Fibroblast of skin of abdomen (primary cell): Measurements from ENCODE around the gene ADCK2. TPM values are rescaled to one million over a fixed set of nuclear protein-coding genes. Genes with fewer than 3 reads are reported as not detected.
"Not testable (repeated sequence)": the region's sequence is repeated elsewhere in the genome, so short reads cannot be mapped to it uniquely, and the experiment has no call there.

Source experiments
- DNase-seq: peaks from one replicate; pipeline ENCODE4 v3.0.0-alpha.2; 2013
- polyA plus RNA-seq, 2 experiments: library from polyadenylated mRNA; unstranded; fragments of 120-200 nt; gene quantifications; one replicate each; pipeline ENCODE4 v1.2.1, GENCODE V29; 2013; ENCODE audit not compliant: insufficient read length in 2 of 2

The ADCK2 gene, protein sequence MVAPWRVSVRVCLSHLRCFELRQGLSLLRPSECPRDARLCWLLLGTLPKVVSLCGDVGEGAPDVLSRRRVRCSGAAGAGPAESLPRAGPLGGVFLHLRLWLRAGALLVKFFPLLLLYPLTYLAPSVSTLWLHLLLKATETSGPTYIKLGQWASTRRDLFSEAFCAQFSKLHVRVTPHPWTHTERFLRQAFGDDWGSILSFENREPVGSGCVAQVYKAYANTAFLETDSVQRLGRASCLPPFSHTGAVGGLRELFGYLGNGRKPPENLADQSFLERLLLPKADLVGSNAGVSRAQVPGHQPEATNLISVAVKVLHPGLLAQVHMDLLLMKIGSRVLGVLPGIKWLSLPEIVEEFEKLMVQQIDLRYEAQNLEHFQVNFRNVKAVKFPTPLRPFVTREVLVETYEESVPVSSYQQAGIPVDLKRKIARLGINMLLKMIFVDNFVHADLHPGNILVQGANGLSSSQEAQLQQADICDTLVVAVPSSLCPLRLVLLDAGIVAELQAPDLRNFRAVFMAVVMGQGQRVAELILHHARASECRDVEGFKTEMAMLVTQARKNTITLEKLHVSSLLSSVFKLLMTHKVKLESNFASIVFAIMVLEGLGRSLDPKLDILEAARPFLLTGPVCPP
- polyA plus RNA-seq (2013, experiment 1 of 2; ENCODE audit: insufficient read length), result 14.5 TPM
- polyA plus RNA-seq (2013, experiment 2 of 2; ENCODE audit: insufficient read length), result 13.5 TPM

DNA sequence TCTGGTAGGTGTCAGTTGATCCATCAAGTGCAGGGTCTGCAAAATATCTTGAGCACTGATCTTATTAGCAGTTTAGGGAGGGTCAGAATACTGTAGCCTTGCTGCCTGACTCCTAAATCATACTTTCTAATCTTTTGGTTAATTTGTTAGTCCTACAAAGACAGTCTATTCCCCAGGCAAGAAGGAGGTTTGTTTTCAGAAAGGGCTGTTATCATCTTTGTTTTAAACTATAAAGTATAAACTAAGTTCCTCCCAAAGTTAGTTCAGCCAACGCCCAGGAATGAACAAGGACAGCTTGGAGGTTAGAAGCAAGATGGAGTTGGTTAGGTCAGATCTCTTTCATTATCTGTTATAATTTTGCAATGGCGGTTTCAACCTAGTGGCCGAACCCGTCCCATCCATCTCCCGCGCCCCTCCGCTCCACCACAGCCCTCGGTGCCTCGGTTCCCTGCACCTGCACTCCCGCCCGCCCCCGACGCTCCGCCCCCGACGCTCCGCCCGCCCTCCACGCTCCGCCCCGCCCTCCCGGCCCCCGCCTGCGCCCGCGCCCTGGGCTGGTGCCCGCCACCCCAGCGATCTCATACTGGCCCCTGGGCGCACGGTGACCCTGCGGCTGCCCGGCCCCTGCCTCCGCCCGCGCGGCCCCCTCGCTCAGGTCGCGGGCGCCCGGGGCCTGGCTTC is at the start of gene ADCK2:
ADCK2 (plus strand) TSS at position 564 of the 681 bp plus-strand sequence. CDS start 386 bp downstream, outside the sequence.
- no peak for DNase-seq

DNA sequence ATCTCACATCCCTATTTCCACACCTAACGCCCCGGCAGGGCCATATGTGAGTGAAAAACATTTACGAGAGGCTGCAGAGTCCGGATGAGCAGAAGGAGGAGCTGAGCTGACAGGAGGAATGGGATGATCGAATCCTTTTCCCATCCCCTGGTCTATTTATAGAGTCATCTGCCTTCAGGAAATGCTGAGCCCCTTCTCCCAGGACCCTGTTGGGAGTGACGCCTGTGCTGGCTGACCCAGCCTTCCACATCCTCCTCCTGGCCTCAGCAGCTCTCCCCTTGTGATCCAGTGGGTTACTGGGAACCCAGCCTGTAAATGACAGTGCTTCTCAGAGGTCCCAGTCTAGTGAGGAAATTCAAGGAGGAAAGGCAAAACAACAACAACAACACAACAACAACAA is 48.8 kb upstream of the ADCK2 start:
- DNase-seq, result peak; percentile 39

DNA sequence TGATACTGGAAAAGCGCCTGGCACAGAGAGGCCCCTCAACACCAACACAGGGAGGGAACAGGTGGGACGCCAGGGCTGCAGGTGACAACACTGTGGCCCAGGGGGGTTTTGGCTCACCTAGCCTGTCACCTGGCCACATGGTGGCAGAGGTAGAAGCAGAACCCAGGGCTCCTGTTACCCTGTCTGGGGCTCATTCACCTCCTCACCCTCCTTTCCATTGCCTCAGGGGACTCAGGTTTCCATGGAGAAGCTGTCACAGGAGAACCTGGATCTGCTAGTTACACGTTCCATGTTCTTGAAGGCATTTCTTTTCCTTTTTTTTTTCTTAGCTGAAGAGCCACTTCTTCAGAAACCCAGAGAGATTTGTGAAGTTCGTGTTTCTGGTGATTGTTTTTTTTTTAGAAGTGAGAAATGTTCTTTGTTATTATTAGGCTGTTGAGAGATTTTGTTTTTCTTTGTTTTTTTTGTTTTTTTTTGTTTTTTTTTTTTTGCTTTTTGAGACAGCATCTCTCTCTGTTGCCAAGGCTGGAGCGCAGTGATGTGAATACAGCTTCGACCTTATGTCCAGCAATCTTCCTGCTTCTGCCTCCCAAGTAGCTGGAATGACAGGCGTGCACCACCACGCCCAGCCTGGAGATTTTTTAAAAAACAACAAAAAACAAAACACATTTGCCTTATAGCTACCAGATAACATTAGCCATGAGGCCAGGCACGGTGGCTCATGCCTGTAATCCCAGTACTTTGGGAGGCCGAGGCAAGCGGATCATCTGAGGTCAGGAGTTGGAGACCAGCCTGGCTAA is 48.2 kb upstream of the ADCK2 start:
- DNase-seq, result no peak

DNA sequence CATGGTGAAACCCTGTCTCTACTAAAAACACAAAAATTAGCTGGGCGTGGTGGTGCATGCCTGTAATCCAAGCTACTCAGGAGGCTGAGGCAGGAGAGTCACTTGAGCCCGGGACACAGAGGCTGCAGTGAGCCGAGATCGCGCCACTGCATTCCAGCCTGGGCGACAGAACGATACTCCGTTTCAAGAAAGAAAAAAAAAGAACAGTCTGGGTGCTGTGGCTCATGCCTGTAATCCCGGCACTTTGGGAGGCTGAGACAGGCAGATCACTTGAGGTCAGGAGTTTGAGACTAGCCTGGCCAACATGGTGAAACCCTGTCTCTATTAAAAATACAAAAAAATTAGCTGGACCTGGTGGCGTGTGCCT is 47.6 kb upstream of the ADCK2 start:
- DNase-seq, result not testable (repeated sequence)

DNA sequence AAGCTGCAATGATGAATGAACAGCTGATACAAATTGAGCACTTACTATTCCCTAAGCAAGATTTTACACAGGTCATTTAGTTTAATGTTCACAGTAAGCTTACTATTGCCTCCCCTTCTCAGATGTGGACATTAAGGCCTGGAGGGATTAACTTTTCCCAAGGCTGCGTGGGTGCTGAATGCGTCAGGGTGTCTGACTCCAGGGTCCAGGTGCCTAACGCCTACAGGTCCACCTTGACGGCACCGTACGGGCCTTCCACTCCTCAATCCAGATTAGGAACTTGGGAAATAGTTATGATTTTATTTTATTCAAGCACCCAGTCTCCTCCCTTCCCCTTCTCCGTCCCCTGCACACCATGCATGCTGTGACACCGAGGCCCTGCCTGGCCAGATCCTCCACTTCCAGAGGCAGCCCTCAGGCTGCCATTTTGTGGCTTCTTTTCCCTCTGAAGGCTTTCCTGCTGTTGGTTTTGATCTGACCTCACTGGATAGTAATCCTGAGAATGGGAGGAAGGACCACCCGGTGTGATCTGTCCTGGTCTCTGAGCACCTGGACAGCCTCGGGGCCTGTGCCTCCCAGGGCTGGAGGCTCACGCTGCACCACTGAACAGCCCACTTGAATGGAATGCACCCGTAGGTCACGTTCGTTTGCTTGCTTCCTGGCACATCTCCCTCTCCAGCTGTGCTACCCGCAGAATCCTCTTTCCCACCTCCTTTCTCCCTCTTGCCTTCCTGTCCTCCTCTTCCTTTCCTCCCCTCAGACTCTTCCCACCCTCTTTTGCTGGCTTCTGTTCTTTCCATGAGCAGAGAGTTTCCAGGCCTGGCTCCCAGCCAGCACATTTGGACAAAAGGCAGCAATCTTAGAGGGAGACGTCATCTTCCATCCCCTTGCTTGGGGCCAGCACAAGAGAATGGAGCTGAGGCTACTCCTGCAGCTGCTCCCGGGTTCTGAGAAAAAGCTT is 46.6 kb upstream of the ADCK2 start:
- peak; percentile 98 for DNase-seq

DNA sequence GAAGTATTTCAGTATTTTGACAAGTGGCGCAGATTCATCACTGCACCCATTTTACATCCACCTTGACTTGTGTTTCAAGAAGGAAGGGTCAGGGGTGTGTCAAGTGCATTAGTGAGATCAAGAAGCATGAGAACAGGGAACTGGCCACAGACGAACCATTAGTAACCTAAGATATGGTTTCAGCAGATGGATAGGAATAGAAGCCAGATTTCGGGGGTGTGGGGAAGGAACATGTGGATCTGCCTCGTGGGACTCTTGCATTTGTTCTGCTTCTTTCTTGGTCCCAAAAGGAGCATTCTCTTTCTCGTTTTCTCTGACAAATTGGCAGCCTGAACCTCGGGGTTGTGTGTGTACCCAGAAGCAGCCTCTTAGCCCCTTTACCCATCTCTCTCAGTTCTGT is 41.7 kb upstream of the ADCK2 start:
- DNase-seq, result no peak

DNA sequence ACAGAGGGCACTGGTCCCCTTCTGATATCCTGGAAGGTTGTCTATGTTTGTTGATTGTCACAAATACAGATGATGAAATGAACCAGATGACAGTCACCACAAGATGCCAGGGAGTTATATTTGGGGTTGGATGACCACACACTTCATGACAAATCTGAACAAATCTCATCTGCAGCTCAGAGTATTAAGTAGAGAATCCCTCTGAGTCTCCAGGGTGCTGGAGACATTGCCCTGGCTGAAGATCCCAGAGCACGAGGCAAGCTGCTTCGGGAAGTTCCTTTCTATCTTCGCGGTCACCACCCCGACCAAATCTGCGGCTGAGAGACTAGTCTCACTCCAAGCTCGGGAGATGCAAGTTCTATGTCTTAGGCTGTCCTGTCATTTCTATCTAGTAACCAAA is 41.1 kb upstream of the ADCK2 start:
- DNase-seq, result no peak

DNA sequence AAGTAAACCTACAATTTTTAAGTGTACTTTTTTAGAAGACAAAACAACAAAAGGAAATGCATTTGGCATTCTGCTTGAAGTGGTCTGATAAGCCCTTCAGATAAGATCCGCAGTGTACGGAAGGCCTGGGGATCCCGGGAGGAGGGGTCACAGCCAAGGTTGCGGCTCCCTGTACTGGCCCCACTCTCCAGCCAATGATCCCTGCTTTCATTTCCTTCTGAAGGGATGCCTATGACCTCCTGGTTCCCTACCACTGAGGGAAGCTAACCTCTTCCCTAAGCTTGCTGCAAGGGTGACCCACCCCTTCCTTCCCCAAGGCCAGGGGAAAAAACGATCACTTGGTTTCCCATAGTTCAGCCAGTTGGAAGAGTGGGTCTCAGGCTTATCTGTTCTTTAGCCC is 37.4 kb upstream of the ADCK2 start:
- DNase-seq, result no peak

DNA sequence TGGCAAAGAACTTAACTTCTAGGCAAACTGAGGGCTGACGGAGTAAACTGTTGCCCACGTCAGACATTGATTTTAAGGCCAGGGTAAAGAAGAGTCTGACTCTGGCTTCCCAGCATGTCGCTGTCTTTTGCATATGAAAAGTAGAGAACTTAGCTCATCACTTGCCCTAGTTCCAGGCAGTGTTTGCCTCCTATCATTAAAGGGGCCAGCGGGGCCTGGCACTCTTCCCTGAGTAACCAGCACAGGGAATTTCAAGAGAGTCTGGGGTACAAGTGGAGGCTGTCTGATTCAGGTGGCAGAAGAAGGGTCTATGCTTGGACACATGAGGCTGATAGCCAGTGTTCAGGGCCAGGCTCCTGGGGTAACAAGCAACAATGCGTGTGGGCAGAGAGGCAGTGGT is 36.9 kb upstream of the ADCK2 start:
- DNase-seq, result no peak

DNA sequence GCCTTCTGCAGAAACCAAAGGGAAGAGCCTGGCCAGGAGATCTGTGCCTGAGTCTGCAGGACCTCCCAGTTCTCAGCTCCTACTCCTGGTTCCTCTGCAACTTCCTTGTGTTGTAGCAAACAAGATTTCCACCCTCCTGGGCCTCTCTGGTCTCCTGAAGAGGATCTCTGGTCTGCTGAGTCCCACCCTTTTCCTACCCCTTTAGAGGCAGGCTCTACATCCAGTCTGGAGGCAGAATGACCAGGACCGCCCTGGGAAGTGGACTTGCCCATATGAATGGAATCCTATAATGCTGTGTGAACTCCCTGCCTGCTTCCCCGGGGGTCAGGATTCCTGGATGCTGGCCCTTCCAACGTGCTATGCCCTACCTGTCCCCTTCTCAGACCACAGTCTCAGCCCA is 35.3 kb upstream of the ADCK2 start:
- DNase-seq, result no peak

DNA sequence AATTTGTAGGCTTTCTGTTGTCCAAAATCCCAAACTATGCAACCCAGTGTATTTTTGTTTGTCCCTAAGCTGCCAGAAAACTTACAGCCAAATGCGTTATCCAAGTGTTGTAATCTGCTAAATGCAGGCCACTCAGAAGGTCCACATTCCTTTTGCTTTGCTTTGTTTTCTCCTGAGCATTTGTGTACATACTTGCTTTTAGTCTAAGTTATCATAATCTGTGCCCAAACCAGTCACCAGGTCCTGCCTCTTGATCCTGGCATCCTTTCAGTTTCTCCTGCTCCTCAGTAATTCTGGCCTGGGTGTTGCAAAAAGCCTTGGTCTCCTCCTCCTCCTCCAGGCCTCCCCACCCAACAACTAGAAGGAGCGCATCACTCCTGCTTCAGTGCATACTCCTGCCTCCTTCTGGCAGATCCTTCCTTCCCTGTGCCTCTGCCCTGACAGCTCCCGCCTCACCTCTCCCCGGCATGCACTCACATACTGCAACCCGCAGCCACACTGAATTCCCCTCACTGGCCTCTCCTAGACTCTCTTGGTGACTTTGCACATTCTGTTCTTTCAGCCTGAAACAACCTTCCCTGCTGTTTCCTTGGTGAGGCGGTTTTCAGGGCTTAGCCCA is 34.5 kb upstream of the ADCK2 start:
- DNase-seq, result peak; percentile 40

DNA sequence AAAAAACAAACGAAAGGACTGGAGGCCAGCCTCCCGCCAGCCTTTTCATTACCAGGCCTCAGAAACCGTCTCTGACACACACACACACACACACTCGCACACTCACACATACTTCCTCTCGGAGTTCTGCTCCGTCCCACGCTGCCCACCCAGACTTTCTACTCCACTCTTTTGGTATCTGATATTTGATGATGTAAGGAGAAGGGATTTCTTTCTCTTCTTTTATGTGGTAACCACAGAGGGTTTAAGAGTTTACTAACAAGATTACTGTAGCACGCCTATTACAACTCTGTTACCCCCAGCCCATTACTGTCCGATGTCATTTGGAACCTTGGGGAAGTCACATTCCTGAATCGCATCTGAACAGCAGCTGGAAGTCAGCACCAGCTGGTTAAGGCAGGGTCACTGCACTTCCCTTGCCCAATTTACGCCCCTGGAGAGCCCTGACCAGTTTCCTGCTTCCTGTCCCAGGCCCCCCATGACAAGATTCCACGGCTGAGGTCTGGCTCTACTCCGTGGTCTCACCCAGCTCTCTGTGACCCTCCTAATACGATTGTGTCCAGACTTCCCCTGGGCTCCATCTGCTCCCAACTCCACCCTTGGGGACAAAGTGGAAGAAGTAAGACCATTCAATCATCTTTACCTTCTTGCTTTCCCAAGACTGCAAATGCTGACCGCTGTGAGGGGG is 33.2 kb upstream of the ADCK2 start:
- DNase-seq, result peak; percentile 88

DNA sequence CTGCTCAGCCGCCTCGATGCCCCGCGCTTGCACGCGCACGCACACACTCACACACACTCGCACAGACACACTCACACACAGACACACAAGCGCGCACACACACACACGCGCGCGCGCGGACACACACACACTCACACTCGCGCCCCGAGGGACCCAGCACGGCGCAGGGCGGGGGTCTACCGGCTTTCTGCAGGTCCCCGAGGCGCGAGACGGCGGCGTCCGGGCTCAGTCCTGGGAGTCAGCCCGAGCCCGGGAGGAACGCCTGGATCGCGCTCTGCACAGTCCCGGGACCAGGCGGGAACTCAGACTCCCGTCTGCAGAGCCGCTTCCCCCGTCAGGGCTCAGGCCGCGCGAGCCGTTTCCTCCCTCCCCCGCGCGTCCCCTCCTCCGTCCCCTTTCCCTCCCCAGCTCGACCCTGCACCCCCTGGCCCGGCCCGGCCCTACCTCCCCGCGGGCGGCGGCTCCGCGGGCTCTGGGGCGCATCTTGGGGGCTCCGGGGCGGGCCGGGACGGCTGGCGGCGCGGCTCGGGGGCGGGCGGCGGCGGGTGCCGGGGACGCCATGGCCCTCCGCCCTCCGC is 32.6 kb upstream of the ADCK2 start:
- peak; percentile 52 for DNase-seq

DNA sequence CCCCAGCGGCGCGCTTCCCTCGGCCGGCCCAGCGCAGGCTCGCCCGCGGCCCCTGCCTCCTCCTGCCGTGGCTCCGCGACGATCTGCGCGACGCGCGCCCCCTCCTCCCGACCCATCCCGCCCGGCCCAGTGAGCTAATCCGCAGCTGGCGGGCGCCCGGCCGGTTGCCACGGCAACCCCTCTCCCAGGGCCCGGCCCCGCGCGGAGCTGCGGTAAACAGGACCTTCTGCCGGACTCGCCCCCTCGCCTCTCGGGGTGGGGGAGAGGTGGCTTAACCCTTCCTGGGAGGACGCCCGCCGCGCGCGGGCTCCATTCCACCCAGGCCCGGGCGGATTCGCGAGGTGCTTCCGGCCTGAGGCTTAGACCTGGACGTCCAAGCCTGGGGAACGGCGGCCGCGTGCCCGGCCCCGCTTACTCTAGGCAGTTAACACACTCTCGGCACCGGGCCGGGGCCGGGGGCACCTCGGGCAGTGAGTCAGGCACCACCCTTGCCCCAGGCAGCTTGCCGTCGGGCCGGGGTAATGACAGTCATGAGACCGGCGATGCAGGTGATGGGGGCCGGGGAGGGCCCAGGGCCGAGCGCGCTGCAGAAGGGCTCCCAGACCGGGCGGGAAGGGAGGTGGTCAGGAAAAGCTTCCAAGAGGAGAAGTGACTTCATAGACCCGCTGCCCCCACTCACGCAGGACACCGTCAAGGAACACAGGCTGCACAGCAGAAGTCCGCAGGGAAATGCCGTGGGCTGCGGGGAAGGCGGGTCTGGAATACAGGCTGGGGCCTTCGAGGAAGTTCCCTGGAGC is 31.8 kb upstream of the ADCK2 start, which contains the start of gene DENND2A:
DENND2A (minus strand) TSS at position 87 of the 797 bp plus-strand sequence. CDS start 38,416 bp downstream, outside the sequence.
- peak; percentile 55 for DNase-seq

DNA sequence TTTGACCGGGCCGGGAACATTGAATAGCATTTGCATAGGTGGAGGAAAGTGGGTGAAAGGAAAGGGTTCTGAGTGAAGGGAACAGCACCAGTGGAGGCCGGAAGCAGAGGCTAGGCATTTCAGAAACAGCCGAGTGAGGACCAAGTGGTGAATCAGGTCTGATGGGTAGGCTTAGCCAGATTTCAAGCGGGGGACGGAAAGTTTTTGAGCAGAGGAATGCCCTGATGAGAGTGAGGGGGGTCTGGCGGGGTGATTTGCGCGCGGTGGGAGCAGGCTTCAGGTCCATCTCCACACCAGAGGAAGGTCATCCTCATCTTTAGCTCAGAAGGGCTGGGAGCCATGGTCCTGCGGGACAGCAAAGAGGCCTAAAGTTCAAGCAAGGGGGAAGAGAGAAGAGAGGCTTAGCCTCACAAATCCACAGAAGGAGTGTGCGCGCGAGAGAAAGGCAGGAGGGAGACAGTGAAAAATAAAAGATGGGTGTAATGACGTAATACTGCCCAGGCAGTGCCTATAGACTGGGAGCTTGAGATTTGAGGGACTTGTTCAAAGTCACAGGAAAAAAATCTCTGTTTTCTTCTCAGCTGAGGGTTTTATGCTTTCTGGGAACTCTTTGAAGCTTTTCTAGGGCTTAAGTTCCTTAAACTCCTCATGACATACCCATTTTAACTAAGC is 31.1 kb upstream of the ADCK2 start:
- DNase-seq, result no peak

DNA sequence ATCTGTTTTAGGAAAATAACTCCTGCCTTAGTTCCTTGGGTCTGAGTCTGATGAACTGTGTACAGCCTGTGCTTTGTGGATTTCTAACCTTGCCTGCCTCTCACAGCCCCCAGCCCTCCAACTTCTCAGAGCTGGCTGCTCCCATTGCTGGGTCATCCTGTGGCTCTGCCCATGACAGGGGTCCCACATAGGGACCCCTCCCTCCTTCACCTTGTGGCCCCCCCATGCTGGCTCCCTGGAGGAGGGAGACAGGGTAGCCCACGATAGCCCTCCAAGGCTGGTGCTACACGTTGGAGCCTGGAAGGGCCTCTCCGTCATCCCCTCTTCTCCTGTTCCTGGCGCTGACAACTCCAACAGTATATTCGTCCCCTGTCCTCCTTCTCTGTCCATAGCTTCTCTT is 29.3 kb upstream of the ADCK2 start:
- no peak for DNase-seq

DNA sequence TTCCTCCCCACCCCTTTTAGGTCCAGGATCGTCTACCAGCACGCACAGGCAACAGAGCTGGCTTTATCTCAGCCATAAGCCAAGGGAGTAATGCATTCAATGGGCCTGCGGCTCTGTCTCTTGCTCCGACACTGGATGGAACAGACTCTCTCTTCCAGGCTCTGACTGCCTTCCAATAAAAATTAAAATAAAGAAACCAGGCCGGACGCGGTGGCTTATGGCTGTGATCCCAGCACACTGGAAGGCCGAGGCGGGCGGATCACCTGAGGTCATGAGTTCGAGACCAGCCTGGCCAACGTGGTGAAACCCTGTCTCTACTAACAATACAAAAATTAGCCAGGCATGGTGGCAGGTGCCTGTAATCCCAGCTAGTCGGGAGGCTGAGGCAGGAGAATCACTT is 28.0 kb upstream of the ADCK2 start:
- not testable (repeated sequence) for DNase-seq

DNA sequence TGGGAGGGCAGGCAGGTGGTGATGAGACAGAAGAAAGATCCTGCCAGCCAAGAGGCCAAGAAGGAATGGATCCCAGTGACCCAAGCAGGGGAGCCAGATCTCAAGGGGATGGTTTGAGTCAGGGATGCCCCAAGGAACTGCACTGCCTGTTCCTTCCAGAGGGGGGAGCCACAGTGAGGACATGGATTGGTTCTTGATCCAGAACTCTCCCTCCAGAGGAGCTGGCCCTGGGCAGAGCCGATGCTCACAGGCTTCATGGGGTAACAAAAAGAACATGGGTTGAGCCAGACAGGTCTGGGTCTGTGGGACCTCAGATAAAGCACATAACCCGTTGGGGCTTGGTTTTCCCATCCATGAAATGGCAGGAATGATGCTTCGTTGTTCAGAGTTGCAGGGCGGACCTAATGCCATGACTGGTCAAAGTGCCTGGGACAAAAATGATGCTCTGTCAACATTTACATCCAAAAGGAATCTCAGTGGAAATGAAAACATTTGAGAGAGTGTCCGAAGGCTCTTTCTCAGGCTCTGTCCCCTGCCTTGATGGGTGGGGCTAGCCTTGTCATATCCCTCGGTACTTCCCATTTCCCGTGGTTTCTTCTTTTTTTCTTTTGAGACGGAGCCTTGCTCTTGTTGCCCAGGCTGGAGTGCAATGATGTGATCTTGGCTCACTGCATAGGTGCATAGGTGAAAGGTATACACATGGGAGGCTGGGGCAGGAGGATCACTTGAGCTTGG is 27.4 kb upstream of the ADCK2 start:
- DNase-seq, result no peak
